ENCODE measurements around the gene OR5K1.

DNA sequence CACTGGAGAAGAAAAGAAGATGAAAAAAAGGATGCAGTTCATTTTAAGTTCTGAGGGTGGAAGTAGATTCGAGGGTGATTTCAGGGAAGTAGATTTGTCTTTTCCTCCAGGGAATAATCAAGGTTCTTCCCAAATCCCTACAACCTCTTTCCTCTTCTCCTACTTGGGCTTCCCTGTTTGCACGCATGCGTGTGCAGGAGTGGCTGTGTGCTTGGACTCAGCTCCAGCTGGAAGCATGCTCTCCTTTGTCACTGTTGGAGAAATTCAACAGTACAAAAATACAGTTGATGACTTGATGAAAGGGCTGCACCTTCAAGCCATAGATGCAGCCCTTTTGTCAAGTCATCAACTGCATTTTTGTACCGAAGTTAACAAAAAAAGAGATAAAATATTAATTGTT is 38.3 kb downstream of the OR5K1 start:
- TF ChIP-seq MAX (IDR thresholded peaks at IDR 0.05) = no peak
- TF ChIP-seq, protein P1, sequence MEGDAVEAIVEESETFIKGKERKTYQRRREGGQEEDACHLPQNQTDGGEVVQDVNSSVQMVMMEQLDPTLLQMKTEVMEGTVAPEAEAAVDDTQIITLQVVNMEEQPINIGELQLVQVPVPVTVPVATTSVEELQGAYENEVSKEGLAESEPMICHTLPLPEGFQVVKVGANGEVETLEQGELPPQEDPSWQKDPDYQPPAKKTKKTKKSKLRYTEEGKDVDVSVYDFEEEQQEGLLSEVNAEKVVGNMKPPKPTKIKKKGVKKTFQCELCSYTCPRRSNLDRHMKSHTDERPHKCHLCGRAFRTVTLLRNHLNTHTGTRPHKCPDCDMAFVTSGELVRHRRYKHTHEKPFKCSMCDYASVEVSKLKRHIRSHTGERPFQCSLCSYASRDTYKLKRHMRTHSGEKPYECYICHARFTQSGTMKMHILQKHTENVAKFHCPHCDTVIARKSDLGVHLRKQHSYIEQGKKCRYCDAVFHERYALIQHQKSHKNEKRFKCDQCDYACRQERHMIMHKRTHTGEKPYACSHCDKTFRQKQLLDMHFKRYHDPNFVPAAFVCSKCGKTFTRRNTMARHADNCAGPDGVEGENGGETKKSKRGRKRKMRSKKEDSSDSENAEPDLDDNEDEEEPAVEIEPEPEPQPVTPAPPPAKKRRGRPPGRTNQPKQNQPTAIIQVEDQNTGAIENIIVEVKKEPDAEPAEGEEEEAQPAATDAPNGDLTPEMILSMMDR (IDR thresholded peaks at IDR 0.05; ENCODE audit: control extremely low read depth in 1 of 3, insufficient read depth in 1 of 3, low read depth in 1 of 3, low read length in 3 of 3) = no peak

Measured in H1 (cell line).